CD4-positive, alpha-beta T cell (primary cell): ENCODE results near the gene SPIB. TPM values are rescaled to one million over a fixed set of nuclear protein-coding genes. Genes with fewer than 3 reads are reported as not detected.

ENCODE experiments used
- ATAC-seq: fragments of 200-7000 bp; cut with Tn5 transposase; one replicate; pipeline ENCODE4 v1.10.0; 2022; ENCODE audit warnings: mild to moderate bottlenecking; ENCODE audit not compliant: poor library complexity
- CTCF ChIA-PET: fragments of 350-600 bp; sonication (Branson Sonifier 250); formaldehyde crosslinking; loops from one replicate; lab custom pipeline; 2021; ENCODE audit warnings: antibody characterized with exemption, inconsistent platforms; lab: Charles Lee
- POLR2A ChIA-PET: fragments of 350-600 bp; sonication (Branson Sonifier 250); formaldehyde crosslinking; loops from one replicate; lab custom pipeline; 2021; ENCODE audit warnings: antibody characterized with exemption, inconsistent platforms; lab: Charles Lee
- DNase-seq, 14 experiments: peaks; one replicate each; pipeline ENCODE4 v3.0.0-alpha.2; 2013 to 2020; ENCODE audit warnings: mixed read lengths in 2 of 14
- H3K27ac ChIP-seq, 2 donors: one replicate each; pipeline versions ENCODE4 v1.5.1 to v1.7.0; 2013; ENCODE audit warnings: low read length in 2 of 2, low read depth in 1 of 2, mild to moderate bottlenecking in 1 of 2
- H3K27me3 ChIP-seq, 2 experiments: 1 replicate in 1 of 2; 2 replicates in 1 of 2; pipeline versions ENCODE4 v1.6.1 to v1.7.0; 2013; ENCODE audit warnings: low read length in 2 of 2, control low read depth in 1 of 2, mild to moderate bottlenecking in 1 of 2, moderate library complexity in 1 of 2; ENCODE audit not compliant: insufficient read depth in 2 of 2, control insufficient read depth in 1 of 2
- H3K36me3 ChIP-seq: one replicate; pipeline ENCODE4 v1.6.1; 2013; ENCODE audit warnings: low read length, control low read depth; ENCODE audit not compliant: insufficient read depth
- H3K4me1 ChIP-seq: one replicate; pipeline ENCODE4 v1.6.1; 2013; ENCODE audit warnings: low read length, control low read depth; ENCODE audit not compliant: insufficient read depth
- H3K4me3 ChIP-seq: one replicate; pipeline ENCODE4 v1.5.1; 2013; ENCODE audit warnings: mild to moderate bottlenecking, low read length, moderate library complexity
- H3K9me3 ChIP-seq, 2 experiments: 1 replicate in 1 of 2; 2 replicates in 1 of 2; pipeline versions ENCODE4 v1.6.1 to v1.7.0; 2013; ENCODE audit warnings: low read length in 2 of 2, mild to moderate bottlenecking in 2 of 2, control low read depth in 1 of 2, moderate library complexity in 1 of 2; ENCODE audit not compliant: control insufficient read depth in 1 of 2, insufficient read depth in 1 of 2
- H3K27ac Mint-ChIP-seq: one replicate; pipeline ENCODE4 v1.8.0; 2020; ENCODE audit warnings: mixed read lengths
- H3K27me3 Mint-ChIP-seq: one replicate; pipeline ENCODE4 v1.8.0; 2021; ENCODE audit warnings: mixed read lengths
- H3K36me3 Mint-ChIP-seq: one replicate; pipeline ENCODE4 v1.8.0; 2021; ENCODE audit warnings: low read depth, mixed read lengths
- H3K4me1 Mint-ChIP-seq: one replicate; pipeline ENCODE4 v1.8.0; 2021; ENCODE audit warnings: low read depth, mixed read lengths
- H3K4me3 Mint-ChIP-seq: one replicate; pipeline ENCODE4 v1.8.0; 2020; ENCODE audit warnings: mild to moderate bottlenecking, mixed read lengths
- H3K9me3 Mint-ChIP-seq: one replicate; pipeline ENCODE4 v1.8.0; 2020; ENCODE audit warnings: mixed read lengths
- CTCF ChIP-seq: fragments of 200-600 bp; IDR thresholded peaks from one replicate; pipeline ENCODE4 v1.8.0; 2022; ENCODE audit warnings: antibody characterized with exemption, mild to moderate bottlenecking
- intact Hi-C, 2 experiments: fragments of 100-400 bp; cut with DNase I in 1 of 2; cut with micrococcal nuclease in 1 of 2; formaldehyde crosslinking; loops; one replicate each; pipeline versions ENCODE4 v1.15.1 to v1.9.0; 2023 to 2025; cut with DNase I, micrococcal nuclease
- total RNA-seq, 174 experiments: library from RNA in 2 of 174; stranded (reverse) in 2 of 174; gene quantifications; one replicate each; pipeline ENCODE4 v1.2.3 and lab custom pipeline; 2021 to 2026

SPIB gene
- total RNA-seq, 2 experiments from 2014 or later, result 0.42 to 0.52 TPM

DNA sequence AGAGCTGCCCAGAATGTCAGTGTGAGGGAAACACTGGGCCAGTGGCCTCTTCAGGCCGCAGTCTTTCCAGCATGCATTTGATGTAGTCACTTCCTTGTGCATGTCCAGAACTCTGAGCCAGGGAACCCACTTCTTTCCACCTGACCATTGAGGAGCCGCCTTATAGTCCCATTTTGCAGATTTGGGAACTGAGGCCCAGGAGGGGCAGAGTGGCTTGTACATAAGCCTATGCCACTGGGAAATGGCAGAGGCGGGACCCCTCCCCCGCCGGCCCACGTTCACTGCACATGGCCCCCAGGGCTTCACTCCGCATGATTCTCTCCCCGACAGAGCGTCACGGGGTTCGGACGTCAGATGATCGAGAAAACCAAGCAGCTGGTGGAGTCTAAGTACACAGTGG lies 5.6 kb upstream of the SPIB start:
- intact Hi-C loops, result loop anchor here in 1 of 2 experiments (2.0 kb wide), 1 partner anchor 20 kb away; no protein-coding TSS in a partner anchor
- H3K9me3 ChIP-seq, result no peaks in the 10 kb centered on the region
- CTCF ChIA-PET, result no interaction called here
- H3K27ac ChIP-seq, result no peak overlapping the region
- POLR2A ChIA-PET, result interaction anchor here (1.5 kb wide), 1 partner anchor 98 kb away, joined by 3 read pairs; the partner anchor contains the start of gene JOSD2
- no peak for TF ChIP-seq CTCF
- Mint-ChIP-seq H3K9me3 (no peaks in the 10 kb centered on the region), H3K27me3 (no peaks in the 10 kb centered on the region), H3K4me3 (no peak overlapping the region), H3K36me3 (peaks cover 13% of the 10 kb centered on the region), H3K27ac (no peak overlapping the region), H3K4me1 (no peaks in the 10 kb centered on the region)
- DNase-seq (peak in 1 of 14 experiments; percentile 6), ATAC-seq (no peak)
- peaks cover 12% of the 10 kb centered on the region for H3K36me3 ChIP-seq
- H3K4me3 ChIP-seq, result no peak overlapping the region
- no peaks in the 10 kb centered on the region for H3K27me3 ChIP-seq
- H3K4me1 ChIP-seq, result peaks cover 10% of the 10 kb centered on the region

DNA sequence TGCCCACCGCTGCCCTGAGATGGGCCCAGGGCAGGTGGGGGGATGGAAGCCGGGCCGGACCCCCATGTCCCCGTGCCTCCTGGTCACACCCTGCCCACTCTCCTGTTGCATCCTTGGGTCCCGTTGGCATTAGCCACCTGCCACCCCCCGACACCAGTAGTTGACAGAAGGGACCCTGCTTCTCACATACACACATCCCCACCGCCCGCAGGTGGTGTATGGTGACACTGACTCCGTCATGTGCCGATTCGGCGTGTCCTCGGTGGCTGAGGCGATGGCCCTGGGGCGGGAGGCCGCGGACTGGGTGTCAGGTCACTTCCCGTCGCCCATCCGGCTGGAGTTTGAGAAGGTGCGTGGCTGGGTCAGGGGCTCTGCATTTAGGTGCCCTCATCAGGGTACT lies 5.2 kb upstream of the SPIB start:
- no peak overlapping the region for H3K4me3 Mint-ChIP-seq
- no peaks in the 10 kb centered on the region for H3K9me3 Mint-ChIP-seq
- Histone ChIP-seq H3K4me3 (no peak overlapping the region), H3K36me3 (peaks cover 12% of the 10 kb centered on the region), H3K9me3 (no peaks in the 10 kb centered on the region), H3K27me3 (peaks cover 2 to 4% of the 10 kb centered on the region in 2 experiments), H3K4me1 (peaks cover 10% of the 10 kb centered on the region), H3K27ac (no peak overlapping the region)
- intact Hi-C loops, result loop anchor here in 1 of 2 experiments (2.0 kb wide), 1 partner anchor 21 kb away; no protein-coding TSS in a partner anchor
- no peak overlapping the region for H3K27ac Mint-ChIP-seq
- ChIA-PET POLR2A (interaction anchor here (1.5 kb wide), 1 partner anchor 97 kb away, joined by 3 read pairs; the partner anchor contains the start of gene JOSD2), CTCF (no interaction called here)
- H3K27me3 Mint-ChIP-seq, result peaks cover 1% of the 10 kb centered on the region
- ATAC-seq, result no peak
- peak in 1 of 14 experiments; percentile 18 for DNase-seq
- no peak for TF ChIP-seq CTCF
- peaks cover 11% of the 10 kb centered on the region for H3K36me3 Mint-ChIP-seq
- no peaks in the 10 kb centered on the region for H3K4me1 Mint-ChIP-seq

- DNase-seq (peak; percentile 57 to 84 (median 69)), ATAC-seq (peak; percentile 94)
- intact Hi-C loops, result loop anchor here (1.0 kb wide), 2 partner anchors 47 to 58 kb away; no protein-coding TSS in a partner anchor
- H3K9me3 ChIP-seq, result peaks cover 0 to 5% of the 10 kb centered on the region in 2 experiments
- Mint-ChIP-seq H3K36me3 (peaks cover 6% of the 10 kb centered on the region), H3K9me3 (no peaks in the 10 kb centered on the region), H3K4me3 (no peak overlapping the region), H3K27me3 (peaks cover 16% of the 10 kb centered on the region), H3K27ac (no peak overlapping the region), H3K4me1 (peaks cover 2% of the 10 kb centered on the region)
- peak; percentile 62 for TF ChIP-seq CTCF
- H3K36me3 ChIP-seq, result no peaks in the 10 kb centered on the region
- H3K4me3 ChIP-seq, result no peak overlapping the region
- H3K27ac ChIP-seq, result no peak overlapping the region
- ChIA-PET CTCF (interaction anchor here (0.7 to 1.7 kb wide), 3 partner anchors 47 to 511 kb away, joined by 3 to 6 read pairs (median 6); no protein-coding TSS in a partner anchor), POLR2A (interaction anchor here (1.3 kb wide), 1 partner anchor 58 kb away, joined by 6 read pairs; no protein-coding TSS in a partner anchor)
- H3K27me3 ChIP-seq, result peaks cover 17 to 19% of the 10 kb centered on the region in 2 experiments
- peaks cover 10% of the 10 kb centered on the region for H3K4me1 ChIP-seq
These were observed 3.7 kb upstream of the SPIB start for GRCh38 chr19:50414864-50415660.
